H1 (cell line): Measurements from ENCODE around the gene BCAS3. TPM values are rescaled to one million over a fixed set of nuclear protein-coding genes. Genes with fewer than 3 reads are reported as not detected.

Source experiments
- EGR1 ChIP-seq: IDR thresholded peaks from 2 replicates; pipeline ENCODE4 v1.6.1; 2011; ENCODE audit warnings: low read depth, low read length, borderline replicate concordance
- JUN ChIP-seq: IDR thresholded peaks from 2 replicates; pipeline ENCODE4 v1.6.1; 2011; ENCODE audit warnings: low read depth, mild to moderate bottlenecking, improper control_type of control experiment, low read length
- YY1 ChIP-seq: IDR thresholded peaks from 2 replicates; pipeline ENCODE4 v1.6.1; 2011; ENCODE audit warnings: low read depth, mild to moderate bottlenecking, low read length
- polyA plus RNA-seq, 7 experiments: library from polyadenylated mRNA; depleted of rRNA in 3 of 7; stranded (reverse) in 5 of 7; unstranded in 2 of 7; fragments of >200 nt in 5 of 7; fragments of 200-250 nt in 2 of 7; gene quantifications; 1 replicate in 5 of 7; 2 replicates in 1 of 7; 4 replicates in 1 of 7; pipeline versions ENCODE4 v1.2.1 to v1.2.3, GENCODE V29; 2011 to 2013; ENCODE audit warnings: missing spikeins in 2 of 7, mixed read lengths in 2 of 7
- total RNA-seq: library from RNA; stranded (reverse); fragmentation: NEBNext Ultra II Directional; extraction: Animal tissue kit (Norgen Biotek cat#: 25700); gene quantifications from 2 replicates; pipeline ENCODE4 v1.2.1, GENCODE V29; 2021

BCAS3 gene
- total and polyA plus RNA-seq, 2 of the 8 experiments (the other 6 are each of a cell fraction or from before 2014, with no cell fraction given), result 9.9 to 13.3 TPM

DNA sequence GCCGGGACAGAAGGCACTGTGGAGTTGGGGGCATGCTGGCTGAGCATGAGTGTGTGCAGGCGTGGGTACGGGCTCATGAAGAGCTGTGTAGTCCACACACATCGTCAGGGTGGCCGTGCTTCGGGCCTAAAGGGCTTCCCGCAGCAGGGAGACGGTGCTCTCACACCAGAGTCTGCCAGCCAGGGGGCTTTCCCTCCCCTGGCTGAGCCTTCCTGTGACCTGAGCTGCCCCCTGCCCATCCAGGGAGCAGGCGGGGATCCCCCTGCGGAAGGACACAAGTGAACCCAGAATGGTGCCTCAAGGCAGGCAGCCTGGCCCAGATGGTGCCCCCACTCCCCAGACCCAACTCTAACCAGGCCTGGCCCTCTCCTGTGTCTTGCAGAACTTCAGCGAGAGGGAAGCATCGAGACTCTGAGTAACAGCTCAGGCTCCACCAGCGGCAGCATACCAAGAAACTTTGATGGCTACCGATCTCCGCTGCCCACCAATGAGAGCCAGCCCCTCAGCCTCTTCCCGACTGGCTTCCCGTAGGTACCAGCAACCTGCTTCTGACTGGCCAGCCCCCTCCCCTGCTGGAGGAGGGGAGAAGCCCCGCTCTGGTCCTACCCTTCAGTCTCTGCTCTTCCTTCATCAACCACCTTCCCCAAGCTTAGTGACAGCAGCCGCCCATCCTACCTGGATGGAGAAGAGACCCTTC, 714.1 kb downstream of the BCAS3 start (continued):
- no peak for TF ChIP-seq YY1
- TF ChIP-seq JUN, result no peak
- no peak for TF ChIP-seq EGR1
